HG02884 (cell line): Measurements from ENCODE around the gene DTX3L.

Experiments used
- ATAC-seq: cut with Tn5 transposase; IDR thresholded peaks from one replicate; pipeline ENCODE4 v1.9.1; 2021; ENCODE audit warnings: mild to moderate bottlenecking, moderate library complexity; ENCODE audit not compliant: unreplicated experiment

The DTX3L gene

GRCh38 chr3:122564155-122564912 lies at the start of gene DTX3L, which contains the start of gene PARP9:
Gene DTX3L, plus strand, starts transcription at chr3:122564338. Its CDS starts 89 bp downstream, at chr3:122564427.
Gene PARP9, minus strand, starts transcription at chr3:122564300. Its CDS starts 4,680 bp downstream, at chr3:122559620.
- peak; percentile 71 for ATAC-seq

- ATAC-seq, result no peak
These were observed 49.1 kb upstream of the DTX3L start for GRCh38 chr3:122515020-122515468.

- ATAC-seq, result no peak
These were observed 48.3 kb upstream of the DTX3L start for GRCh38 chr3:122515870-122516269.

- no peak for ATAC-seq
These were observed 47.2 kb upstream of the DTX3L start for GRCh38 chr3:122516846-122517360.

- no peak for ATAC-seq
These were observed 44.4 kb upstream of the DTX3L start for GRCh38 chr3:122519693-122520092.

GRCh38 chr3:122520861-122521260 lies 43.3 kb upstream of the DTX3L start:
- no peak for ATAC-seq

GRCh38 chr3:122523317-122523716 lies 40.8 kb upstream of the DTX3L start:
- no peak for ATAC-seq

- no peak for ATAC-seq
These were observed 34.0 kb upstream of the DTX3L start for GRCh38 chr3:122530164-122530563.

- peak; percentile 6 for ATAC-seq
These were observed 30.7 kb upstream of the DTX3L start for GRCh38 chr3:122533480-122533879.

- peak; percentile 100 for ATAC-seq
These were observed 30.2 kb upstream of the DTX3L start for GRCh38 chr3:122533931-122534334.

- no peak for ATAC-seq
These were observed 28.0 kb upstream of the DTX3L start for GRCh38 chr3:122535964-122536631.

GRCh38 chr3:122536632-122537001 lies 27.5 kb upstream of the DTX3L start:
- ATAC-seq, result no peak

GRCh38 chr3:122538956-122539490 lies 25.1 kb upstream of the DTX3L start:
- no peak for ATAC-seq

GRCh38 chr3:122546151-122546550 lies 18.0 kb upstream of the DTX3L start:
- ATAC-seq, result no peak

GRCh38 chr3:122548076-122548475 lies 16.1 kb upstream of the DTX3L start:
- ATAC-seq, result no peak

GRCh38 chr3:122548619-122549018 lies 15.5 kb upstream of the DTX3L start:
- no peak for ATAC-seq

- no peak for ATAC-seq
These were observed 11.0 kb upstream of the DTX3L start for GRCh38 chr3:122553171-122553570.

GRCh38 chr3:122555275-122556071 lies 8.7 kb upstream of the DTX3L start:
- ATAC-seq, result no peak

- ATAC-seq, result no peak
These were observed 6.8 kb upstream of the DTX3L start for GRCh38 chr3:122557356-122557755.

GRCh38 chr3:122558605-122559004 lies 5.5 kb upstream of the DTX3L start:
- ATAC-seq, result no peak

- no peak for ATAC-seq
These were observed 4.2 kb upstream of the DTX3L start for GRCh38 chr3:122559906-122560305.
